NCI-H524 (cell line): Measurements from ENCODE around the gene F5.

Source experiments
- DNase-seq, 2 experiments: peaks; one replicate each; lab custom pipeline; 2025; lab: John Stamatoyannopoulos, UW

Gene F5

GRCh38 chr1:169478094-169478672 lies 108.1 kb downstream of the F5 start:
- no peak for DNase-seq

GRCh38 chr1:169475806-169476387 lies 110.4 kb downstream of the F5 start:
- no peak for DNase-seq

- no peak for DNase-seq
Measured at GRCh38 chr1:169474302-169474995, 111.8 kb downstream of the F5 start.

DNA sequence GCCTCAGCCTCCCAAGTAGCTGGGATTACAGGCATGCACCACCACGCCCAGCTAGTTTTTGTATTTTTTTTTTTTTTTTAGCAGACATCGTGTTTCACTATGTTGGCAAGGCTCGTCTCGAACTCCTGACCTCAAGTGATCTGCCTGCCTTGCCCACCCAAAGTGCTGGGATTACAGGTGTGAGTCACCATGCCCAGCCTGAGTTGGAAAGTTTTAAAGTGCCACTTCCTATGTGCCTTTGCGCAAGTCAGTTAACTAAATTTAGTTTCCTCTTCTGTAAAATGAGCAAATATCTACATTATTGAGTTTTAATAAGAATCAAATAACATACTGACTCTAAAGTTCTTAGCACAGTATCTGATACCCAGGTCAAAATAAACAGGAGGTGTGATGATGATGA lies 112.9 kb downstream of the F5 start:
- no peak for DNase-seq

- DNase-seq, result no peak
Measured at GRCh38 chr1:169472738-169473137, 113.5 kb downstream of the F5 start.

DNA sequence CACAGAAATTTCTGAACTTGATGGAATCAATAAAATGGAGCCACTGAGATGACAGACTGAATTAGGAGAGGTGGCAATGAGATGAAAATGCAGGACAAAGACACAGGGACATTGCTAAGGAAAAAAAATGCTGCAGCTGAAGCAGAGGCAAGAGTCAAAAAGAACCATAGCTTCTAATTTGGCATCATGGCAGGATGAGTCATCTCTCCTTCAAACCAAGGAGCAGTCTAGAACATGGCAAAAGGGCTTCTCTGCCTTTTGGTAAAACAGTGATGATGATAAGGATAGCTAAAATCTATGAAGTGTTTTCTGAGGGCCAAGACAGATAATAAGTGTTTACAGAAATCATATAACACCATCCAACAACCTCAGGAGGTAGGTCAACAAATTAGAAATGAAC lies 117.3 kb downstream of the F5 start:
- no peak for DNase-seq

DNA sequence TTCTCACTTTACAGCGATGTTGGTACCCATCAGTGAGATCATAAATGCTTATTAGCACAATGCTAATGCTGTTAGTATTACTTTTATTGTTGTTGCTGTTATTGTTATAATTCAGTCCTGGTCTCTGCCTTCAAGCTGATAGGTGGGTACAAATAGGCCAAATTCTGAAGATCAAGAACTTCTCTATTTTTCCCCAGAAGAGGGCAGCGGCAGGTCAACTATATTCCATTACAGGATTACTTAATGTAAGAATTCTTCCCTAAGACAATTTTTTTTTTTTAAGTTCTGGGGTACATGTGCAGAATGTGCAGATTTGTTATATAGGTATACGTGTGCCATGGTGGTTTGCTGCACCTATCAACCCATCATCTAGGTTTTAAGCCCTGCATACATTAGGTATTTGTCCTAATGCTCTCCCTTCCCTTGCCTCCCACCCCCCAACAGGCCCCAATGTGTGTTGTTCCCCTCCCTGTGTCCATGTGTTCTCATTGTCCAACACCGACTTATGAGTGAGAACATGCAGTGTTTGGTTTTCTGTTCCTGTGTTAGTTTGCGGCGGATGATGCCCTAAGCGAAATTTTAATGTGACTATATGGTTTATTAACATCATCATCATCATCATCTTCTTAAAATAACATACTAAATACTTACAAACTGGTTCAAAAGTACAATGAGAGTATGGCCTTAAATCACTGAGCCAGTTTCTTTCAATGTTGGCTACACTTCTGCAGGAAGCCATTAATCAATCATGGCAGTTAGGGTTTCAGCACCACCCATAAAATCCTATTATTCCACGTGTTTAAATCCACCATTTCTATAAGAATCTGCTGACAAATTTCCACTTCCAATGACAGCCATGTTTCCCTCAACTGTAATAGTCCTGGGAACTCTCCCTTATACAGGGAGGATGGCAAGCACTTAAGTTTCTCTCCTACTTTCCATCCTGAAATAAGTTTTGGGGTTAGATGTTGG lies 119.7 kb downstream of the F5 start:
- DNase-seq, result peak in 1 of 2 experiments; percentile 44

DNA sequence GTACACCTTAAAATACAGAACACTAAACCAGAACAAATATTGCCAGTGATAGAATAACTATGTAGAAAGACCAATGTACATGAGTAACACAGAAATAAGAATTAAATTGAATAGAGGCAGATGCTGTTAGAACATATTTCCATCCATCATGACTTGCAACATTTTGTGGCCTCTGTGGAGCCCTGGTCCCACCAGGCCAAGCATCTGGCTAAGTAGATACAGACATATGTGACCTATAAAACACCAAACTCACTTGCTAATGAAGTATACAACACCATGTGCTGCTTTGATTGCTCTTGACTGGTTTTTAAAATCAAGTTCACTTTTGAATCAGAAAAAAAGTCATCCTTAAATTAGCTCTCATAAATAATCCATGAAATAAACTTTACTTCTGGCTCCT lies 121.0 kb downstream of the F5 start:
- peak; percentile 38 to 61 for DNase-seq
